GM12878 (cell line): ENCODE data around the gene ZFPM1. TPM values are rescaled to one million over a fixed set of nuclear protein-coding genes. Genes with fewer than 3 reads are reported as not detected.
"Not testable (repeated sequence)": the region's sequence is repeated elsewhere in the genome, so short reads cannot be mapped to it uniquely, and the experiment has no call there.

Source experiments
- ATAC-seq: fragments of 200-7000 bp; cut with Tn5 transposase; 3 replicates; pipeline ENCODE4 v1.9.1; 2020; ENCODE audit warnings: mild to moderate bottlenecking, moderate library complexity
- BruUV-seq: library from RNA; stranded (reverse); fragments of 400-500 nt; replicated peaks from 2 replicates; lab custom pipeline; 2021; lab: Mats Ljungman, UMichigan
- CTCF ChIA-PET: fragments of 300-600 bp; sonication (Branson Sonifier 250); formaldehyde crosslinking; extraction: SDS; loops from one replicate; lab custom pipeline; 2021; ENCODE audit warnings: inconsistent platforms; lab: Yijun Ruan, JAX
- POLR2A ChIA-PET: fragments of 350-600 bp; formaldehyde crosslinking; extraction: SDS; loops from one replicate; lab custom pipeline; 2021; ENCODE audit warnings: inconsistent platforms; lab: Charles Lee
- RAD21 ChIA-PET: fragments of 300-600 bp; sonication (Branson Sonifier 250); formaldehyde crosslinking; loops from one replicate; lab custom pipeline; 2023; ENCODE audit warnings: antibody characterized with exemption; ENCODE audit not compliant: unreplicated experiment; lab: Charles Lee
- SMC1A ChIA-PET: fragments of 300-600 bp; sonication (Branson Sonifier 250); formaldehyde crosslinking; loops from one replicate; lab custom pipeline; 2023; ENCODE audit not compliant: unreplicated experiment, uncharacterized antibody; lab: Charles Lee
- DNase-seq: peaks from one replicate; pipeline ENCODE4 v3.0.0-alpha.2; 2011; ENCODE audit warnings: low read depth, low spot score
- FAIRE-seq: peaks from 3 replicates; lab custom pipeline; 2011; peaks lifted over from hg19 to GRCh38; lab: Jason Lieb, UNC
- H2AFZ ChIP-seq: 2 replicates; pipeline ENCODE4 v1.6.0; 2011; ENCODE audit warnings: low read depth, low read length, control low read depth; ENCODE audit not compliant: control insufficient read depth
- H3K27ac ChIP-seq: 2 replicates; pipeline ENCODE4 v1.5.1; 2011; ENCODE audit warnings: control low read depth; ENCODE audit not compliant: control insufficient read depth, insufficient read depth
- H3K27me3 ChIP-seq, 2 experiments: replicated peaks in 1 of 2; 2 replicates each; pipeline versions ENCODE4 v1.6.0 to v1.6.1; 2011; ENCODE audit warnings: low read length in 1 of 2; ENCODE audit not compliant: control insufficient read depth in 2 of 2, insufficient read depth in 2 of 2
- H3K36me3 ChIP-seq, 2 experiments: 2 replicates each; pipeline ENCODE4 v1.5.1; 2011; ENCODE audit warnings: low read length in 1 of 2; ENCODE audit not compliant: control insufficient read depth in 2 of 2, insufficient read depth in 2 of 2
- H3K4me1 ChIP-seq: 2 replicates; pipeline ENCODE4 v1.6.1; 2011; ENCODE audit warnings: mild to moderate bottlenecking, low read length, moderate library complexity, mixed read lengths; ENCODE audit not compliant: control insufficient read depth, insufficient read depth
- H3K4me2 ChIP-seq: 2 replicates; pipeline ENCODE4 v1.6.0; 2011; ENCODE audit warnings: control low read depth; ENCODE audit not compliant: control insufficient read depth, insufficient read depth
- H3K4me3 ChIP-seq: fragments of 200-600 bp; sonication (generic); 2 replicates; pipeline ENCODE4 v1.5.1; 2016
- H3K79me2 ChIP-seq: 2 replicates; pipeline ENCODE4 v1.6.0; 2011; ENCODE audit warnings: low read length; ENCODE audit not compliant: control insufficient read depth, insufficient read depth
- H3K9ac ChIP-seq: 2 replicates; pipeline ENCODE4 v1.8.0; 2011; ENCODE audit warnings: low read length, control low read depth, mixed read lengths; ENCODE audit not compliant: control insufficient read depth, insufficient read depth
- H3K9me3 ChIP-seq: replicated peaks from 3 replicates; pipeline ENCODE4 v1.5.1; 2011; ENCODE audit warnings: mild to moderate bottlenecking, low read length; ENCODE audit not compliant: control insufficient read depth, insufficient read depth
- H4K20me1 ChIP-seq: 2 replicates; pipeline ENCODE4 v1.6.0; 2011; ENCODE audit not compliant: control insufficient read depth, insufficient read depth
- ASH2L ChIP-seq: fragments of 300-600, 200-600 bp; sonication (generic); IDR thresholded peaks from 2 replicates; pipeline ENCODE4 v1.6.1; 2017; ENCODE audit warnings: low read depth, mild to moderate bottlenecking, borderline replicate concordance
- CBFB ChIP-seq: IDR thresholded peaks from 2 replicates; pipeline ENCODE4 v1.6.1; 2016; ENCODE audit warnings: antibody characterized with exemption, low read depth
- CREM ChIP-seq: IDR thresholded peaks from 2 replicates; pipeline ENCODE4 v1.6.1; 2014; ENCODE audit warnings: antibody characterized with exemption, low read depth
- KDM1A ChIP-seq: fragments of 200-600 bp; sonication (generic); IDR thresholded peaks from 2 replicates; pipeline ENCODE4 v1.6.1; 2016; ENCODE audit warnings: borderline replicate concordance
- MEF2A ChIP-seq: IDR thresholded peaks from 2 replicates; pipeline ENCODE4 v1.6.1; 2011; ENCODE audit warnings: low read depth, mild to moderate bottlenecking, low read length, moderate library complexity; ENCODE audit not compliant: insufficient read depth
- POLR2AphosphoS2 ChIP-seq: IDR thresholded peaks from 2 replicates; pipeline ENCODE4 v1.6.1; 2011; ENCODE audit warnings: low read depth, mild to moderate bottlenecking, low read length, improper control_type of control experiment, moderate library complexity
- RB1 ChIP-seq: fragments of 450-650 bp; formaldehyde crosslinking; IDR thresholded peaks from 2 replicates; pipeline ENCODE4 v1.6.1; 2017; ENCODE audit warnings: mild to moderate bottlenecking, borderline replicate concordance
- RCOR1 ChIP-seq: conservative IDR thresholded peaks from 2 replicates; pipeline ENCODE4 v1.6.1; 2012; ENCODE audit warnings: low read depth, low read length, improper control_type of control experiment
- RUNX3 ChIP-seq: IDR thresholded peaks from 2 replicates; pipeline ENCODE4 v1.6.1; 2012; ENCODE audit warnings: low read length, inconsistent platforms
- SMARCA5 ChIP-seq: fragments of 450-650 bp; IDR thresholded peaks from 2 replicates; pipeline ENCODE4 v1.6.1; 2017; ENCODE audit warnings: mild to moderate bottlenecking
- SREBF1 ChIP-seq: IDR thresholded peaks from 2 replicates; pipeline ENCODE4 v1.6.1; 2012; ENCODE audit warnings: mild to moderate bottlenecking, low read length
- SUPT20H ChIP-seq: IDR thresholded peaks from 2 replicates; pipeline ENCODE4 v1.6.1; 2011; ENCODE audit warnings: low read depth, mild to moderate bottlenecking, low read length, moderate library complexity, borderline replicate concordance; ENCODE audit not compliant: control insufficient read depth
- TARDBP ChIP-seq: IDR thresholded peaks from 2 replicates; pipeline ENCODE4 v1.6.1; 2016; ENCODE audit warnings: borderline replicate concordance
- WGBS: methylation state at CpG from one replicate; pipeline ENCODE4 v1.1.6; 2016; ENCODE audit warnings: low lambda C conversion rate; ENCODE audit not compliant: insufficient replicate concordance, insufficient coverage; ENCODE audit errors: missing lambda C conversion rate; 5-methylcytosine and 5-hydroxymethylcytosine counted together
- in situ Hi-C: fragments of 300-500 bp; cut with MboI; formaldehyde crosslinking; loops from 9 replicates; pipeline ENCODE4 v1.14.3; 2018; ENCODE audit warnings: mixed read lengths
- intact Hi-C: fragments of 100-400 bp; cut with micrococcal nuclease; formaldehyde crosslinking; loops from one replicate; pipeline ENCODE4 v1.14.2; 2022; ENCODE audit not compliant: unreplicated experiment
- polyA plus RNA-seq, 11 experiments: library from polyadenylated mRNA; depleted of rRNA in 4 of 11; unstranded in 6 of 11; stranded (reverse) in 5 of 11; fragments of >200 nt; fragmentation: Nextera tagmentation in 4 of 11; fragmentation: Illumina TruSeq in 1 of 11; extraction: Ambion mirVana in 4 of 11; extraction: Trizol in 1 of 11; gene quantifications; 1 replicate in 1 of 11; 2 replicates in 10 of 11; pipeline versions ENCODE4 v1.2.1 to v1.2.3, GENCODE V29; 2011 to 2016; ENCODE audit warnings: inconsistent platforms in 2 of 11, missing spikeins in 2 of 11, low read depth in 1 of 11
- total RNA-seq, 4 experiments: library from RNA; depleted of rRNA in 3 of 4; stranded (reverse); fragments of >200 nt in 3 of 4; fragmentation: Illumina TruSeq in 1 of 4; extraction: Trizol in 1 of 4; gene quantifications; 2 replicates each; pipeline versions ENCODE4 v1.2.1 to v1.2.3, GENCODE V29; 2013 to 2021
- TF ChIP-seq, protein P1 (sequence below): fragments of 450-650 bp; formaldehyde crosslinking; IDR thresholded peaks from 2 replicates; pipeline ENCODE4 v1.5.0; 2022; ENCODE audit warnings: mild to moderate bottlenecking, missing genetic modification characterization
- TF ChIP-seq, protein P2 (sequence below): IDR thresholded peaks from 2 replicates; pipeline ENCODE4 v1.6.1; 2011; ENCODE audit warnings: borderline replicate concordance, low read depth, mild to moderate bottlenecking, moderate library complexity, low read length; ENCODE audit not compliant: insufficient read depth, poor library complexity, severe bottlenecking

ZFPM1 gene
- total and polyA plus RNA-seq, 10 of the 15 experiments (the other 5 are each of a cell fraction or from before 2014, with no cell fraction given): 0.02 to 5.1 (median 0.30) TPM

DNA sequence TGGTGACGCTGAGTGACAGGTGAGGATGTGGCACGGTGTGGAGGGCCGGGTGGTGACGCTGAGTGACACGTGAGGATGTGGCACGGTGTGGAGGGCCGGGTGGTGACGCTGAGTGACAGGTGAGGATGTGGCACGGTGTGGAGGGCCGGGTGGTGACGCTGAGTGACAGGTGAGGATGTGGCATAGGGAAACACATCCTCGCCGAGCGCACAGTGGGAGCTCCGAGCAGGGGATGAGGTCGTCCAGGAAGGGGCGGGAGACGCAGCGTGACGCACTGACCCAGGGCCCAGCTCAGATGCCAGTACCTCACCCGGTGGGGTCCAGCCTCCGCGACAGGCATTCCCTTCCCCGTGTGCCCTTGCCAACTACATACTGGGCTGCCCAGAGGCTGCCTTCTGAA, 17.6 kb downstream of the ZFPM1 start:
- CTCF ChIA-PET, H2AFZ ChIP-seq, ATAC-seq, H3K4me2 ChIP-seq, H3K27ac ChIP-seq, H3K36me3 ChIP-seq, RAD21 ChIA-PET, H3K9ac ChIP-seq, intact Hi-C loops, FAIRE-seq, DNase-seq, POLR2A ChIA-PET, H3K9me3 ChIP-seq, H4K20me1 ChIP-seq, BruUV-seq, H3K79me2 ChIP-seq, in situ Hi-C loops, SMC1A ChIA-PET, H3K27me3 ChIP-seq, H3K4me3 ChIP-seq: not testable (repeated sequence)
- WGBS: 69% methylated on average over 14 of the region's 24 CpGs
- peaks cover 20% of the 10 kb centered on the region for H3K4me1 ChIP-seq

DNA sequence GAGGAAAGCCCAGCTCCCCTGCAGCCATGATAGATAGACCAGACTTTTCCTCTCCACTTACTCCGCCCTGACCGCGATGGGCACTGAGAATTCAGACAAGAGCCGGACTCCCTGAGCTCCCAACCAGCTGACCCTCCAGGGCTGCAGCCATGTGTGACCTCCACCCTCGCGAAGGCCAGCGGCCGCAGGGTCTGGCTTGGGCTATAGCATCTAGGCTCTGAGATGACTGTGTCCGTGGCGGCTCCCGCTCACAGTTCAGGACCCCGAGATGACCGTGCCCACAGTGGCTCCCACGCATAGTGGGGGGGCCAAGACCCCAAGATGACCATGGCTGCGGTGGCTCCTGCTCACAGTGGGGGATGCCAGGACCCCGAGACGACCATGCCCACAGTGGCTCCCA, 18.0 kb downstream of the ZFPM1 start:
- Histone ChIP-seq H3K9ac (no peak overlapping the region), H3K4me1 (peaks cover 16% of the 10 kb centered on the region), H3K4me2 (no peak overlapping the region), H3K9me3 (no peaks in the 10 kb centered on the region), H4K20me1 (0 out of 2 replicates have a peak, but pooled peaks cover 2% of the 10 kb centered on the region), H2AFZ (no peak overlapping the region), H3K27me3 (no peaks in the 10 kb centered on the region), H3K79me2 (no peaks in the 10 kb centered on the region; the same call in 1 of the 2 replicates), H3K27ac (no peak overlapping the region), H3K36me3 (no peaks in the 10 kb centered on the region), H3K4me3 (no peak overlapping the region)
- FAIRE-seq (no peak), ATAC-seq (no peak), DNase-seq (no peak)
- SMC1A ChIA-PET: no interaction called here
- no TSS peak for BruUV-seq
- CTCF ChIA-PET: no interaction called here
- WGBS: 84% methylated on average over 17 of the region's 17 CpGs
- intact Hi-C loops (no loop called here), in situ Hi-C loops (no loop called here)
- POLR2A ChIA-PET: no interaction called here
- RAD21 ChIA-PET: no interaction called here
- TF ChIP-seq CBFB (no peak), TARDBP (no peak), SMARCA5 (no peak), SREBF1 (no peak), RUNX3 (no peak), RCOR1 (no peak), SUPT20H (no peak), KDM1A (no peak), CREM (no peak), MEF2A (no peak), ASH2L (no peak), POLR2AphosphoS2 (no peak), RB1 (no peak)
- TF ChIP-seq, protein P1, sequence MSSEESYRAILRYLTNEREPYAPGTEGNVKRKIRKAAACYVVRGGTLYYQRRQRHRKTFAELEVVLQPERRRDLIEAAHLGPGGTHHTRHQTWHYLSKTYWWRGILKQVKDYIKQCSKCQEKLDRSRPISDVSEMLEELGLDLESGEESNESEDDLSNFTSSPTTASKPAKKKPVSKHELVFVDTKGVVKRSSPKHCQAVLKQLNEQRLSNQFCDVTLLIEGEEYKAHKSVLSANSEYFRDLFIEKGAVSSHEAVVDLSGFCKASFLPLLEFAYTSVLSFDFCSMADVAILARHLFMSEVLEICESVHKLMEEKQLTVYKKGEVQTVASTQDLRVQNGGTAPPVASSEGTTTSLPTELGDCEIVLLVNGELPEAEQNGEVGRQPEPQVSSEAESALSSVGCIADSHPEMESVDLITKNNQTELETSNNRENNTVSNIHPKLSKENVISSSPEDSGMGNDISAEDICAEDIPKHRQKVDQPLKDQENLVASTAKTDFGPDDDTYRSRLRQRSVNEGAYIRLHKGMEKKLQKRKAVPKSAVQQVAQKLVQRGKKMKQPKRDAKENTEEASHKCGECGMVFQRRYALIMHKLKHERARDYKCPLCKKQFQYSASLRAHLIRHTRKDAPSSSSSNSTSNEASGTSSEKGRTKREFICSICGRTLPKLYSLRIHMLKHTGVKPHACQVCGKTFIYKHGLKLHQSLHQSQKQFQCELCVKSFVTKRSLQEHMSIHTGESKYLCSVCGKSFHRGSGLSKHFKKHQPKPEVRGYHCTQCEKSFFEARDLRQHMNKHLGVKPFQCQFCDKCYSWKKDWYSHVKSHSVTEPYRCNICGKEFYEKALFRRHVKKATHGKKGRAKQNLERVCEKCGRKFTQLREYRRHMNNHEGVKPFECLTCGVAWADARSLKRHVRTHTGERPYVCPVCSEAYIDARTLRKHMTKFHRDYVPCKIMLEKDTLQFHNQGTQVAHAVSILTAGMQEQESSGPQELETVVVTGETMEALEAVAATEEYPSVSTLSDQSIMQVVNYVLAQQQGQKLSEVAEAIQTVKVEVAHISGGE (CRISPR knock-in tag): no peak
- TF ChIP-seq, protein P2, sequence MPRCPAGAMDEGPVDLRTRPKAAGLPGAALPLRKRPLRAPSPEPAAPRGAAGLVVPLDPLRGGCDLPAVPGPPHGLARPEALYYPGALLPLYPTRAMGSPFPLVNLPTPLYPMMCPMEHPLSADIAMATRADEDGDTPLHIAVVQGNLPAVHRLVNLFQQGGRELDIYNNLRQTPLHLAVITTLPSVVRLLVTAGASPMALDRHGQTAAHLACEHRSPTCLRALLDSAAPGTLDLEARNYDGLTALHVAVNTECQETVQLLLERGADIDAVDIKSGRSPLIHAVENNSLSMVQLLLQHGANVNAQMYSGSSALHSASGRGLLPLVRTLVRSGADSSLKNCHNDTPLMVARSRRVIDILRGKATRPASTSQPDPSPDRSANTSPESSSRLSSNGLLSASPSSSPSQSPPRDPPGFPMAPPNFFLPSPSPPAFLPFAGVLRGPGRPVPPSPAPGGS: no peak
